Medulla oblongata (tissue), 1 donor: ENCODE data around the gene NFRKB.

Source experiments
- DNase-seq: peaks from one replicate; pipeline ENCODE4 v3.0.0-alpha.2; 2015; ENCODE audit errors: extremely low spot score

NFRKB gene

DNA sequence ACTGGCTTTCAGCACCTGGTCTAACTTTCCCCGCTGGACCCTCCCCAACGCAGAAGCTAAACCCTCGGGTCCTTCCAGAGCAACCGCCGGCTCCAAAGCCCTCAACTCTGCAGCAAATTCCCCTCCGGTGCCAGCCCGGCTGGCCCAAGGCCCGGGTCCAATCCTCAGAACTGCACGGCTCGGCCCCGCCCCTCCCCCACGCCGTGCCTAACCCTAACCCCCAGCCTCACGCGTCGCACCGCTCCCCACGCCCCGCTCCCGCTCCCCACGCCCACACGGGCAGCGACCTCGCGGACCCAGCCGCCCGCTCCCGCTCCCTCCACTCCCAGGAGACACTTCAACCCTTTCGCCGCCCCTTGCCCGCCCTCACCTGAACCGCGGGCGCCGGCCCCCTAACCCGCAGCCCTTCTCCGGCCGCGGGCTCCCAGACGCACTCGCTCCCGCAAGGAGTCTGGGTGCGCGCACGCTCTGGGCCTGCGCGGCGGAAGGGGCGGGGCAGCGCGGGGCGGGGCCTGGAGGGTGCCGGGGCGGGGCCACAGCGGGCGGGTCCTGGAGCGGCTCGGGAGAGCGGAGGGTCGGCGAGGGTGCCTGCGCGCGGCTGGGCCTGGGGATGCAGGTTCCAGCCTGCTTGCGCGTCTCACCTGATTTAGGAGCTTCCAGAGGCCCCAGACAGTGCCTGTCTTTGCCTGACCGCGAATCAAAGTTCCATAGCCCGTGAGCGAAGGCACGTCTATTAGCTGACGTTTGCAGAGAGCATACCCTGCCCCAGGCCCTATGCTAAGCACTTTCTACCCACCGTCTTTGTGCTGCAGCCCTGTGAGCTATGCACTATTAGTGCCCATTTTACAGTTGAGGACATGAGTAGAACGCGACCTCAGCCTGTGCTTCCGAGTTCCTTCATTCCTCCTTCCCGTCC, at the start of gene NFRKB:
NFRKB (minus strand) TSS at position 453 of the 916 bp plus-strand sequence. CDS start 2,729 bp downstream, outside the sequence.
- DNase-seq, result peak; percentile 83

- DNase-seq, result no peak
Measured at GRCh38 chr11:129944696-129945095, 49.3 kb upstream of the NFRKB start.

DNA sequence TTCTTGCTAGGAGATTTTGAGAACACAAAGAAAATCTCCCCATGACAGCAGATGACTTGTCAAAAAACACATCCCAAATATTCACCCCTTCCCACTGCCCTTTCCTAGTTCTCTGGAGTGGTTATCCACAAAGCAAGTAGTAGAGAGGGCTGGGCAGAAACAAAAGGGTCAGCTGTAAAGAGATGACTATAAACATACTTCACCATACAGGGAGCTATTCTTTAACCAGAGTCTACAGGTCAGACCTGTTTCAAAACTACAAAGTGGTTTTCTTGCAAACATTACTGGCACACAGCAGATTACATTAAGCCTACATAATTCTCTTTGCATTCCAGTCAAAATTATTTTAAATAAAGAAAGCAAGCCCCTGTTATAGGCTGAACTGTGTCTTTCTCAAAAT, 47.7 kb upstream of the NFRKB start:
- DNase-seq, result no peak

DNA sequence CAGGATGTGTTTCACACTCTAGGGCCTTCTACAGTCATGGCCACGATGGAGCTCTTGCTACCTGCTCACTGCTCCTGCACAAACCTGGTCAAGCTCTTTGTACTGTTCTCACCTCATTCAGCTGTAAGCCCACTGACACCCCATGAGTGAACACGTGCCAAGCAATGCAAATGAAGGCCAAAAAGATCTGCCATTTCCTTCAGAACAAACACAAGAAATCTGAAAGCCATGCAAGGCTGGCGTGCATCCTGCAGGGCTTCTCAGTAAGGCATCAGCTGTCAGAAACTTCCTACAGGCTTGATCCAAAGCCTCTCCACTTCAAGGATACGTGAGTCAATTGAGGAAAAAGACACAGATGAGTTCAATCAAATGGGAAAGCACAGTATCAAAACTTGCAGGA, 44.1 kb upstream of the NFRKB start:
- no peak for DNase-seq

DNA sequence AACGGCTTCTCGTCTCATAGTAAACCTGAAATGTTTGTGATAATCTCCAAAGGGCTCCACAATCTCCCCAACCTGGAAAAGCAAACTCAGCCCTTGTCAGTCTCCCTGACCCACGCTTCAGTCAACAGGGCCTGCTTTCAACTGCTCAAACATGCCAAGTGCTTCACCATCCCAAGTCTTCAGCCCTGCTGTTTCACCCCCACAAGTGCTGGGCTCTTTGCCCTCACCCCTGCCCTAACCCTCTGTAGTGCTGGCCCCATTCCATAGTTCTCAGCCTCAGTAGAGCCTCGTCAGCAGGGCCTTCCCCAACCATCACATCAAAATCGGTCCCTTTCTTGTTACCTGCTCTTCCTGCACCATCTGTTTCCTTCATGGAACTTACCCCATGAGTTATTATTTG, 43.4 kb upstream of the NFRKB start:
- DNase-seq, result no peak

- DNase-seq, result no peak
Measured at GRCh38 chr11:129937592-129938238, 42.3 kb upstream of the NFRKB start.

- no peak for DNase-seq
Measured at GRCh38 chr11:129935723-129936122, 40.3 kb upstream of the NFRKB start.

- no peak for DNase-seq
Measured at GRCh38 chr11:129933891-129934290, 38.5 kb upstream of the NFRKB start.

- no peak for DNase-seq
Measured at GRCh38 chr11:129933262-129933661, 37.9 kb upstream of the NFRKB start.

DNA sequence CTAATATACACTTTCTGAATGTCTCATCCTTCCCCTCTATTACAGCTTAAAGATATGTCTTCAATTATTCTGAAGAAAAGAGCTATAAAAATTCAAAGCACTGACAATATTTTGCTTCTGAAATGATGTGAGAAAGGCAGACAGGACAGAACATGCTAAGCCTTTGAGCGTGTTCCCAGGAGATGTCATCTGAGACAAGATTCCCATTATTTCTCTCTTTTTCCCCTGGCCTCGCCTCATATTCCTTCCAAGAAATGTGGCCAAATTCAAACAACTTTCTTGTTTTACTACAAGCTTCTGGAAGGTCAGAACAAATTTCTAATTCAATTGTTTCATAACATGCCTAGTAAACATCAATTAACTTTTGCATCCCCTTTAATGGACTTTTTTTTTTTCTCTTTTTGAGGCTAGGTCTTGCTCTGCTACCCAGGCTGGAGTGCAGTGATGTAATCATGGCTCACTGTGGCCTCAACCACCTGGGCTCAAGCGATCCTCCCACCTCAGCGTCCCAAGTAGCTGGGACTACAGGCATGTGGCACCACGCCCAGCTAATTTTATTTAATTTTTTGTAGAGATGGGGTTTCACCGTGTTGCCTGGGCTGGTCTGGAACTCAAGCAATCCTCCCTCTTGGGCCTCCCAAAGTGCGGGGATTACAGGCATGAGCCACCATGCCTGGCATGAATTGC, 37.1 kb upstream of the NFRKB start:
- no peak for DNase-seq

DNA sequence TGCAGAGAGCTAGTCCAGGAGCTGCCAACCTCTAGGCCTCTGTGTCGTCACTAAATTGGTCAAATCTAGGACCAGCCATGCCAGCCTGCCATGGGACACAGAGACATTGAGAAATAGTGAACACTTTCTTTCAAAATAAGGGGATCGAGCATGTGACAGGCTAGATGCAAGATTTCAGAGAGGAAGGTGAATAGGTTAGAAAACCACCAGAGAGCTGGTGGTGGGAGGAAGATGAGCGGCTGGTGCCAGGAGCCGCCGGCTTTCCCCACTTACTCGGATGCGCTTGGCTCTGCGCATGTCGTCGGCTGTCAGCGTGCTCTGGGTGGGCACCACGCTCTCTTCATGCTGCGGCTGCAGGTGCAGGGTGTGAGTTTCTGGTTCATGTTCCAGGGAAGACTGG, 35.4 kb upstream of the NFRKB start:
- no peak for DNase-seq

DNA sequence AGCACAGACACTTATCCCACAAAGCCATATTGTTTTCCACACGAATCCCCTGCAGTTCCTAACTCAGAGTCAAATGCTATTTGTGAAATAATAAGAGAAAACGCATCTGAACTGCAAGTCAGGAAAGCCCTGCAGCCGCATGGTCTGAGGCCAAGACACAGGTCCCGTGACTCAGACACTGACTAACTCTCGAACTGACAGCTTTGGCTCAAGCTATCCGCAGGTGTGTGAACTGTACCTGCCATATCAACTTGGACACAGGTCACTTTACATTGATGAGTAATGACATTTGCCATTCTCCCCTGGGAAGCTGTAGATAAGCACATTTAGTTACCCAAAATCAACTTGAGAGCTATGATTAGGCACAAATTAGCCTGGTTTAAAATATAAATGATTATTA, 34.9 kb upstream of the NFRKB start:
- DNase-seq, result no peak

DNA sequence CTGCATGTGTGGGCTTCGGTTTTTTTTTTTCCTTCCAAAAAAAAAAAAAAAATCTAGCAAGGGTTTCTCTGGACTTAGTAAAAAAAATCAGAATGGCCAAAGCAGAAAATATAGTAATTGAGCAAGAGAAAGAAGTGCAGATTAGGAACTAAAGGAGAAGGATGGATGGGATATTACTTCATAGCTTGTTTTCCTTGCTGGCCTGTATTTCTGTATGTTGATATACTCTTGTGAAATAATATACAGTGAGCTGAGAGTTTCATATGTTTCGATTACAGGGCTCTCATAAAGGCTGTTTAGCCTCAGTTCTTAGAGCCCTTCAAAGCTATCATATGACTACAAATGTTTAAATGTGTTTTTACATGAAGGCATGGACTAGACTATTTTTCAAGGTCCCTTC, 34.3 kb upstream of the NFRKB start:
- DNase-seq, result no peak

GRCh38 chr11:129928923-129929692, 33.7 kb upstream of the NFRKB start:
- DNase-seq, result no peak

GRCh38 chr11:129922674-129923073, 27.3 kb upstream of the NFRKB start:
- no peak for DNase-seq

- no peak for DNase-seq
Measured at GRCh38 chr11:129918361-129918760, 23.0 kb upstream of the NFRKB start.

DNA sequence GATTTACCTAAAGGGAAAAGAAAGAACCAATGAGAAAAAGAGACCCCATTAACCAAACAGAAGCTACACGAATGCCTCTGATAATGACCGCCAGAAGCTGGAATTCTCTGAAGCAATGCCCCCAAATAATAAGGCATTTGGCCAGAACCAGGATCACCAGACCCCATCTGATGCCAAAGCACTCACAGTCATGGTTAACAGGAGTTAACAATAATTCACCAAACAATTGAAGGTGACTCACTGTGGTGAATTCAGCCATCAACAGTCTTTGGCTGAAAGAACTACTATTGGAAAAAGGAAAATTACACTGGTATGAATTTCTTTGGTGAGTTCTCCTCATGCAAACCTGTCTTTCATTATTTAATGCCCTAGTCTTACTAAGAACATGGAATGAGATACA, 21.9 kb upstream of the NFRKB start:
- no peak for DNase-seq

- DNase-seq, result no peak
Measured at GRCh38 chr11:129911298-129911697, 15.9 kb upstream of the NFRKB start.

DNA sequence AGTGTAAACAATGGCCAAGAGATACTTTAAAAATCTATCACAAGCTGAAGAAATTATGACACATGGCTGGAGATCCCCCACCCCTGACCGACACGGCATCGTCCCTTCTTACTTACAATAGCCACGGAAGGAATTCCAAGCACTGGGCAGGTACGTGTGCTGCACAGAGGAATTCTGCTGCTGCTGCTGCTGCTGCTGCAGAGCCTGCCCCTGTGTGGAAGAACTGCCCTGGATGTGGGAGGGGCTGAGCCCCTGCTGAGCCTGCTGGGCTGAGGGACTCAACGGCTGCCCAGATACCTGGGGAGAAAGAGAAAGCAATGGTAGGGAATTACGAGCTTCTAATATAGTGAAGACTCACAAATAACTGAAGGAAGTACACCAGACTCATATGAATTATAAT, 15.0 kb upstream of the NFRKB start:
- DNase-seq, result no peak

- DNase-seq, result no peak
Measured at GRCh38 chr11:129905402-129905801, 10.0 kb upstream of the NFRKB start.

GRCh38 chr11:129896062-129896461, 684 bp upstream of the NFRKB start:
- peak; percentile 22 for DNase-seq
